ENCODE data around the gene OR6K6. TPM values are rescaled to one million over a fixed set of nuclear protein-coding genes. Genes with fewer than 3 reads are reported as not detected.

OR6K6 gene
- total and polyA plus RNA-seq, 12 donors = not detected

- TF ChIP-seq POLR2A (IDR thresholded peaks at IDR 0.05) (no peak), CTCF (IDR thresholded peaks at IDR 0.05) (no peak)
- H3K27ac ChIP-seq = no peak overlapping the region
- no peaks in the 10 kb centered on the region for H3K36me3 ChIP-seq (replicated peaks in 1 of 2)
- peaks cover 4% of the 10 kb centered on the region for H3K27me3 ChIP-seq
- no peaks in the 10 kb centered on the region for H3K9me3 ChIP-seq (replicated peaks in 1 of 3)
- WGBS, 4 donors = 44 to 60% (median 57%) methylated on average over 3 of the region's 3 CpGs
- no peaks in the 10 kb centered on the region for H3K4me1 ChIP-seq (replicated peaks in 1 of 2)
- intact Hi-C loops (cut with DNase I) = no loop called here
- H3K4me3 ChIP-seq = no peak overlapping the region
- no peak for DNase-seq
Measured at GRCh38 chr1:158728510-158729225, 25.9 kb upstream of the OR6K6 start.

GRCh38 chr1:158730453-158730852, 24.1 kb upstream of the OR6K6 start:
- Histone ChIP-seq H3K4me3 (no peak overlapping the region), H3K36me3 (replicated peaks in 1 of 2) (no peaks in the 10 kb centered on the region), H3K27me3 (peaks cover 4% of the 10 kb centered on the region), H3K9me3 (replicated peaks in 1 of 3) (no peaks in the 10 kb centered on the region), H3K27ac (no peak overlapping the region), H3K4me1 (replicated peaks in 1 of 2) (no peaks in the 10 kb centered on the region)
- TF ChIP-seq POLR2A (IDR thresholded peaks at IDR 0.05) (no peak), CTCF (IDR thresholded peaks at IDR 0.05) (no peak)
- DNase-seq = no peak
- 71 to 75% (median 73%) methylated on average over 4 of the region's 4 CpGs for WGBS, 4 donors
- intact Hi-C loops (cut with DNase I) = no loop called here

DNA sequence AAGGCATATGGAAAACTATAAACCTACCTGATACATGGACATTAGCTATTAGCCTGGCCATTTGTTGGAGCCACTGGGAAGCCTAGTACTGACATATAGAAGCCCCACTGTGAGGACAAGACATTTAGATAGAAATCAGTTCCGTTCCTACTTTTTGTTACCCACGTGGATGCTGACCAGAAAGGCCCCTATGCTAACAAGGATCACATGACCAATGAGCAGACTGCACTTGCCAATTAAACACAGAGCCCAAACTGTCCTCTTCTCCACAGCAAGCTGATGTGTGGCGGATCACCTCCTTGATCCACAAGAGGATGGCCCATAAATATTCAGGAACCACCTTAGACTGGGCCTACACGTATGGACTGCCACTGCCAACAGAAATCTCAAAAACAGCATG, 22.8 kb upstream of the OR6K6 start:
- intact Hi-C loops (cut with DNase I) = no loop called here
- no peak overlapping the region for H3K27ac ChIP-seq
- no peak for DNase-seq
- H3K4me3 ChIP-seq = no peak overlapping the region
- no peaks in the 10 kb centered on the region for H3K36me3 ChIP-seq (replicated peaks in 1 of 2)
- 82 to 96% (median 88%) methylated on average over 3 to 4 of the region's 4 CpGs for WGBS, 4 donors
- peaks cover 4% of the 10 kb centered on the region for H3K27me3 ChIP-seq
- H3K4me1 ChIP-seq (replicated peaks in 1 of 2) = no peaks in the 10 kb centered on the region
- H3K9me3 ChIP-seq (replicated peaks in 1 of 3) = no peaks in the 10 kb centered on the region
- TF ChIP-seq CTCF (IDR thresholded peaks at IDR 0.05) = no peak
- TF ChIP-seq POLR2A (IDR thresholded peaks at IDR 0.05) = no peak

- no peaks in the 10 kb centered on the region for H3K4me1 ChIP-seq (replicated peaks in 1 of 2)
- H3K36me3 ChIP-seq (replicated peaks in 1 of 2) = no peaks in the 10 kb centered on the region
- no peaks in the 10 kb centered on the region for H3K9me3 ChIP-seq (replicated peaks in 1 of 3)
- H3K27ac ChIP-seq = no peak overlapping the region
- H3K4me3 ChIP-seq = no peak overlapping the region
- 71 to 76% (median 71%) methylated on average over 2 of the region's 2 CpGs for WGBS, 4 donors
- DNase-seq = no peak
- no peaks in the 10 kb centered on the region for H3K27me3 ChIP-seq
- TF ChIP-seq CTCF (IDR thresholded peaks at IDR 0.05) = no peak
- no peak for TF ChIP-seq POLR2A (IDR thresholded peaks at IDR 0.05)
- intact Hi-C loops (cut with DNase I) = no loop called here
Measured at GRCh38 chr1:158732524-158732923, 22.0 kb upstream of the OR6K6 start.

All from adrenal gland (tissue), 12 donors.